ENCODE measurements around the gene TYW3. TPM values are rescaled to one million over a fixed set of nuclear protein-coding genes. Genes with fewer than 3 reads are reported as not detected.

The TYW3 gene
- total RNA-seq, result 1 to 10 TPM; 7.8 to 8.7 TPM
- polyA plus RNA-seq, result 10 to 100 TPM in 1 of 2 donors, 1 to 10 TPM in 1; 6.2 to 13.1 TPM

GRCh38 chr1:74732960-74733603, at the start of gene TYW3, which contains the start of gene CRYZ:
Gene TYW3, plus strand, starts transcription at chr1:74733152. Its CDS starts 93 bp downstream, at chr1:74733245.
Gene CRYZ, minus strand, starts transcription at chr1:74733050. Its CDS starts 8,229 bp downstream, at chr1:74724821.
- H3K27ac ChIP-seq (ENCODE audit: low read depth in 1 of 2, low read length in 2 of 2), result peak within 1 kb of the TSS; percentile 92 to 93
- H3K4me1 ChIP-seq (ENCODE audit: control insufficient read depth in 4 of 4, insufficient read depth in 4 of 4, low read length in 3 of 4), result peaks cover 4 to 44% (median 30%) of the 10 kb centered on the region in 4 donors
- no peak for TF ChIP-seq RAD21 (IDR thresholded peaks at IDR 0.05)
- peak; percentile 96 for TF ChIP-seq ZBTB33 (IDR thresholded peaks at IDR 0.05)
- TF ChIP-seq REST (IDR thresholded peaks at IDR 0.05), result peak; percentile 90
- no peak for TF ChIP-seq HNF4G (IDR thresholded peaks at IDR 0.05)
- peak; percentile 32 for TF ChIP-seq NR2F2 (IDR thresholded peaks at IDR 0.05)
- TF ChIP-seq FOXA1 (IDR thresholded peaks at IDR 0.05), result peak; percentile 30
- peak; percentile 50 for TF ChIP-seq FOXA2 (IDR thresholded peaks at IDR 0.05)
- TF ChIP-seq EGR1 (IDR thresholded peaks at IDR 0.05; ENCODE audit: low read depth in 2 of 2), result peak in 1 of 2 donors; percentile 82
- peak; percentile 51 to 67 for TF ChIP-seq RXRA (IDR thresholded peaks at IDR 0.05)
- peak; percentile 86 for TF ChIP-seq TAF1 (conservative IDR thresholded peaks at IDR 0.05)
- TF ChIP-seq SP1 (IDR thresholded peaks at IDR 0.05), result peak; percentile 78
- TF ChIP-seq CTCF (IDR thresholded peaks at IDR 0.05; ENCODE audit: low read depth, low read length, missing input control), result peak; percentile 26
- TF ChIP-seq MAX (IDR thresholded peaks at IDR 0.05), result peak; percentile 73
- peak; percentile 35 to 66 for TF ChIP-seq JUND (IDR thresholded peaks at IDR 0.05)
- TF ChIP-seq ATF3 (IDR thresholded peaks at IDR 0.05), result no peak
- peak in 1 of 2 donors; percentile 77 for TF ChIP-seq GABPA (IDR thresholded peaks at IDR 0.05 in 1 of 2, conservative IDR thresholded peaks at IDR 0.05 in 1 of 2)
- peak; percentile 57 to 61 for TF ChIP-seq HNF4A (conservative IDR thresholded peaks at IDR 0.05)
- peak; percentile 100 for TF ChIP-seq YY1 (IDR thresholded peaks at IDR 0.05)
- no peaks in the 10 kb centered on the region for H3K27me3 ChIP-seq (ENCODE audit: control insufficient read depth in 4 of 4, insufficient read depth in 4 of 4, low read length in 3 of 4)
- no peaks in the 10 kb centered on the region for H3K9me3 ChIP-seq (ENCODE audit: control insufficient read depth in 4 of 4, low read length in 3 of 4)
- peak; percentile 83 for DNase-seq (ENCODE audit: low spot score)
- peak within 1 kb of the TSS; percentile 71 to 99 (median 85) for H3K4me3 ChIP-seq (ENCODE audit: low read depth in 1 of 3, low read length in 3 of 3)
- under 1% methylated on average over 30 of the region's 30 CpGs for WGBS
- H3K9ac ChIP-seq (ENCODE audit: low read depth in 1 of 2, low read length in 2 of 2), result peak within 1 kb of the TSS; percentile 91 to 95
- H3K36me3 ChIP-seq (ENCODE audit: control insufficient read depth in 4 of 4, insufficient read depth in 3 of 4, low read depth in 1 of 4, low read length in 3 of 4), result peaks cover 1 to 12% (median 9%) of the 10 kb centered on the region in 4 donors

All from liver (tissue), 9 donors.